ENCODE results near the gene CMBL. TPM values are rescaled to one million over a fixed set of nuclear protein-coding genes. Genes with fewer than 3 reads are reported as not detected.

The CMBL gene
- total and polyA plus RNA-seq, 2 of the 13 experiments (the other 11 are each of a cell fraction or from before 2014, with no cell fraction given) = 11.5 to 17.0 TPM

DNA sequence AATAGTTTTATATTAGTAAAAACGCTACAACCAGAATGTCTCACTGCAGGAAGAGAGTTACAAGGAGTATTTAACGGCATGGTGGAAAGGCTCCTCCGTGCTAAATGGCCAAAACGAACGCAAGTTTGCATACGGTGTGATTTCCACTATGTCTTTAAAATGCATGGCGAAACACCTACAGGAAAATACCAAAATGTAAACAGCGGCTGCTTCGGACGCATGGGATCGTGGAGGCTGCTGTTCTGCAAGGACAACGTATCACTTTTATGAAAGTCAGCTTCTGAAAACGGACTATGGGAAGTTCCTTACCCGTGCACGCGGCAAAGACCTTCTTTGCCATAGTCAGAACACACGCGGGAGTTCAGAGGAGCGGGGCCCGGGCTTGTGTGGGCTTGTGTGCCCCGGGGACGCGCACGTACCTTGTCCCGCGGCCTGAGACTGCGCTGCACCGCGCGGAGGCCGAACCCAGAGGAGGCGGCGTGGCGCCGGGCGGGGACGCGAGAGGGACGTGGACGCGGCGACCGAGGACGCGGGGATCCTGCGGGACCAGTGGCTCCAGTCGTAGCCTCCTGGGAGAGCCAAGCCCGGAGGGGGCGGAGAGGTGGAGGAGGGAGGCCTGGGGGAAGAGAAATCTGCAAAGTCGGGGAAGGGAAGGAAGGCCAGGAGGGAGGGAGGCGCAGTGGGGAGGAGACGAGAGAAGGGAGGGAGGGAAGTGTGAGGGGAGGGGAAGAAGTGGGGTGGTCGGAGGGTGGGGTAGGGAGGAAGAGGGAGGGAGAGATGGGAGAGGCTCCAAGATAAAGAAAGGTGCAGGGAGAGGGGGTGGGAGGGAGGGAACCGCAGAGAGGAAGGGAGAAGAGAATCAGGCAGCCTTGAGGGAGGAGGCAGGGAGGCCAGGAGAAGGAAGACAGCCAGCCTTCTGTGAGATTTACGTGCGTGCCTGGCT is at the start of gene CMBL (continued):
- no peak for TF ChIP-seq HMG20A (CRISPR knock-in tag; IDR thresholded peaks at IDR 0.05; ENCODE audit: borderline replicate concordance)
- TF ChIP-seq ATF4 (CRISPR knock-in tag; IDR thresholded peaks at IDR 0.05) = 0 out of 4 replicates have a peak, but pooled peaks of 1 of the 2 experiments have one; percentile 13
- TF ChIP-seq HNRNPLL (IDR thresholded peaks at IDR 0.05; ENCODE audit: low read depth, low read length, poor library complexity, severe bottlenecking) = peak; percentile 80
- no peak for TF ChIP-seq ZBTB37 (CRISPR knock-in tag; IDR thresholded peaks at IDR 0.05)
- TF ChIP-seq NCOA2 (CRISPR knock-in tag; IDR thresholded peaks at IDR 0.05) = no peak
- TF ChIP-seq ZFP36 (IDR thresholded peaks at IDR 0.05; ENCODE audit: borderline replicate concordance, low read depth, low read length, partially characterized antibody) = no peak
- TF ChIP-seq, protein P1, sequence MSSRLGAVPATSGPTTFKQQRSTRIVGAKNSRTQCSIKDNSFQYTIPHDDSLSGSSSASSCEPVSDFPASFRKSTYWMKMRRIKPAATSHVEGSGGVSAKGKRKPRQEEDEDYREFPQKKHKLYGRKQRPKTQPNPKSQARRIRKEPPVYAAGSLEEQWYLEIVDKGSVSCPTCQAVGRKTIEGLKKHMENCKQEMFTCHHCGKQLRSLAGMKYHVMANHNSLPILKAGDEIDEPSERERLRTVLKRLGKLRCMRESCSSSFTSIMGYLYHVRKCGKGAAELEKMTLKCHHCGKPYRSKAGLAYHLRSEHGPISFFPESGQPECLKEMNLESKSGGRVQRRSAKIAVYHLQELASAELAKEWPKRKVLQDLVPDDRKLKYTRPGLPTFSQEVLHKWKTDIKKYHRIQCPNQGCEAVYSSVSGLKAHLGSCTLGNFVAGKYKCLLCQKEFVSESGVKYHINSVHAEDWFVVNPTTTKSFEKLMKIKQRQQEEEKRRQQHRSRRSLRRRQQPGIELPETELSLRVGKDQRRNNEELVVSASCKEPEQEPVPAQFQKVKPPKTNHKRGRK (CRISPR knock-in tag; IDR thresholded peaks at IDR 0.05) = no peak
- TF ChIP-seq, protein P2, sequence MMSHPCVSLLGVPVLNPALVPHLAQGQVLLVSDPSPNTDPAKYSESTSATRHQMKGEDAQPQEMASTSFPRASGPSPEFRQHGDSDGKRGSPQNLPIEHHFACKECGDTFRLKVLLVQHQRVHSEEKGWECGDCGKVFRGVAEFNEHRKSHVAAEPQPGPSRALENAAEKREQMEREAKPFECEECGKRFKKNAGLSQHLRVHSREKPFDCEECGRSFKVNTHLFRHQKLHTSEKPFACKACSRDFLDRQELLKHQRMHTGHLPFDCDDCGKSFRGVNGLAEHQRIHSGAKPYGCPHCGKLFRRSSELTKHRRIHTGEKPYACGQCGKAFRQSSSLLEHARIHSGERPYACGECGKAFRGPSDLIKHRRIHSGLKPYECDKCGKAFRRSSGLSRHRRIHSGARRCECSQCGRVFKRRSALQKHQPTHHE (CRISPR knock-in tag; IDR thresholded peaks at IDR 0.05; ENCODE audit: borderline replicate concordance) = no peak
- TF ChIP-seq MLLT10 (CRISPR knock-in tag; IDR thresholded peaks at IDR 0.05) = no peak
- TF ChIP-seq JUNB (CRISPR knock-in tag; IDR thresholded peaks at IDR 0.05; ENCODE audit: borderline replicate concordance) = peak; percentile 29; the same call in 1 of the 2 replicates
- no peak for TF ChIP-seq NCOR1 (IDR thresholded peaks at IDR 0.05; ENCODE audit: borderline replicate concordance, low read length)
- TF ChIP-seq ZNF556 (CRISPR knock-in tag; IDR thresholded peaks at IDR 0.05; ENCODE audit: borderline replicate concordance) = 0 out of 2 replicates have a peak, but pooled peaks have one; percentile 32
- no peak for TF ChIP-seq NKX3-1 (CRISPR knock-in tag; IDR thresholded peaks at IDR 0.05)
- peak; percentile 36; the same call in 1 of the 2 replicates for TF ChIP-seq HINFP (CRISPR knock-in tag; IDR thresholded peaks at IDR 0.05; ENCODE audit: low read depth)
- no peak for TF ChIP-seq HNF4G (IDR thresholded peaks at IDR 0.05; ENCODE audit: borderline replicate concordance, low read depth, low read length)
- TF ChIP-seq HNF4G (CRISPR knock-in tag; IDR thresholded peaks at IDR 0.05; ENCODE audit: borderline replicate concordance, low read depth) = no peak
- TF ChIP-seq, protein P3, sequence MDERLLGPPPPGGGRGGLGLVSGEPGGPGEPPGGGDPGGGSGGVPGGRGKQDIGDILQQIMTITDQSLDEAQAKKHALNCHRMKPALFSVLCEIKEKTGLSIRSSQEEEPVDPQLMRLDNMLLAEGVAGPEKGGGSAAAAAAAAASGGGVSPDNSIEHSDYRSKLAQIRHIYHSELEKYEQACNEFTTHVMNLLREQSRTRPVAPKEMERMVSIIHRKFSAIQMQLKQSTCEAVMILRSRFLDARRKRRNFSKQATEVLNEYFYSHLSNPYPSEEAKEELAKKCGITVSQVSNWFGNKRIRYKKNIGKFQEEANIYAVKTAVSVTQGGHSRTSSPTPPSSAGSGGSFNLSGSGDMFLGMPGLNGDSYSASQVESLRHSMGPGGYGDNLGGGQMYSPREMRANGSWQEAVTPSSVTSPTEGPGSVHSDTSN (CRISPR knock-in tag; IDR thresholded peaks at IDR 0.05) = no peak

Measured in HepG2 (cell line).